Measurements from ENCODE around the gene SLC4A2. TPM values are rescaled to one million over a fixed set of nuclear protein-coding genes. Genes with fewer than 3 reads are reported as not detected.
A peak's percentile ranks its signal among the peaks of the same experiment; 100 is the strongest.

SLC4A2 gene
- total and polyA plus RNA-seq, 3 experiments from 2014 or later = 25.5 to 121 (median 119) TPM

GRCh38 chr7:151057989-151058780 lies 1.2 kb upstream of the SLC4A2 start:
- no peaks in the 10 kb centered on the region for H3K9me3 Mint-ChIP-seq
- POLR2A ChIA-PET = interaction anchor here (0.8 to 2.1 kb wide), 5 partner anchors 18 to 169 kb away, joined by 5 to 10 read pairs (median 7); partner anchors contain the start of genes ABCB8, ABCF2, FASTK and TMUB1
- Histone ChIP-seq H3K9me3 (ENCODE audit: low read length) (no peaks in the 10 kb centered on the region), H3K36me3 (ENCODE audit: insufficient read depth, low read length) (no peaks in the 10 kb centered on the region), H3K27ac (ENCODE audit: low read depth, low read length) (peak overlapping the region; percentile 91), H3K4me3 (ENCODE audit: low read length) (peak overlapping the region; percentile 94), H3K4me1 (ENCODE audit: insufficient read depth, low read length) (peaks cover 39% of the 10 kb centered on the region), H3K27me3 (ENCODE audit: insufficient read depth, low read length, poor library complexity, severe bottlenecking) (no peaks in the 10 kb centered on the region)
- peak overlapping the region; percentile 88 to 98 (median 98) for H3K27ac Mint-ChIP-seq
- H3K4me3 Mint-ChIP-seq = peak overlapping the region; percentile 88 to 95 (median 94)
- H3K27me3 Mint-ChIP-seq = no peaks in the 10 kb centered on the region
- peaks cover 0 to 16% (median 0%) of the 10 kb centered on the region in 3 donors for H3K36me3 Mint-ChIP-seq
- peak; percentile 94 to 99 (median 96) for DNase-seq
- peaks cover 24 to 47% (median 36%) of the 10 kb centered on the region in 3 donors for H3K4me1 Mint-ChIP-seq
- CTCF ChIA-PET = interaction anchor here (0.6 to 1.6 kb wide), 7 partner anchors 29 to 248 kb away, joined by 3 to 6 read pairs (median 4); partner anchors contain the start of gene ABCB8

- Histone ChIP-seq H3K27me3 (ENCODE audit: insufficient read depth, low read length, poor library complexity, severe bottlenecking) (no peaks in the 10 kb centered on the region), H3K9me3 (ENCODE audit: low read length) (no peaks in the 10 kb centered on the region), H3K4me1 (ENCODE audit: insufficient read depth, low read length) (peaks cover 36% of the 10 kb centered on the region), H3K4me3 (ENCODE audit: low read length) (peak overlapping the region; percentile 94), H3K36me3 (ENCODE audit: insufficient read depth, low read length) (no peaks in the 10 kb centered on the region), H3K27ac (ENCODE audit: low read depth, low read length) (peak overlapping the region; percentile 91)
- H3K4me3 Mint-ChIP-seq = peak overlapping the region; percentile 88 to 95 (median 94)
- peak overlapping the region; percentile 88 to 98 (median 98) for H3K27ac Mint-ChIP-seq
- CTCF ChIA-PET = interaction anchor here (0.6 to 1.6 kb wide), 5 partner anchors 30 to 96 kb away, joined by 3 to 5 read pairs (median 4); partner anchors contain the start of gene ABCB8
- H3K36me3 Mint-ChIP-seq = peaks cover 0 to 20% (median 0%) of the 10 kb centered on the region in 3 donors
- DNase-seq = peak in 1 of 5 donors; percentile 10
- peaks cover 24 to 47% (median 36%) of the 10 kb centered on the region in 3 donors for H3K4me1 Mint-ChIP-seq
- no peaks in the 10 kb centered on the region for H3K9me3 Mint-ChIP-seq
- no peaks in the 10 kb centered on the region for H3K27me3 Mint-ChIP-seq
- POLR2A ChIA-PET = interaction anchor here (0.8 to 2.1 kb wide), 6 partner anchors 17 to 168 kb away, joined by 3 to 10 read pairs (median 6); partner anchors contain the start of genes ABCB8, ABCF2, FASTK and TMUB1
These were observed 515 bp upstream of the SLC4A2 start for GRCh38 chr7:151058781-151059366.

- peaks cover 36% of the 10 kb centered on the region for H3K4me1 ChIP-seq (ENCODE audit: insufficient read depth, low read length)
These were observed 675 bp downstream of the SLC4A2 start for GRCh38 chr7:151060113-151060415.

GRCh38 chr7:151060416-151061212 lies 1.2 kb downstream of the SLC4A2 start:
- POLR2A ChIA-PET = interaction anchor here (0.9 kb wide), 1 partner anchor 55 kb away, joined by 3 read pairs; no protein-coding TSS in a partner anchor
- Mint-ChIP-seq H3K27ac (peak overlapping the region in 6 of 8 donors; percentile 52 to 91 (median 73)), H3K4me1 (peaks cover 24 to 47% (median 36%) of the 10 kb centered on the region in 3 donors), H3K36me3 (peaks cover 0 to 30% (median 0%) of the 10 kb centered on the region in 3 donors), H3K4me3 (peak overlapping the region; percentile 82 to 94 (median 92)), H3K9me3 (no peaks in the 10 kb centered on the region), H3K27me3 (no peaks in the 10 kb centered on the region)
- Histone ChIP-seq H3K4me3 (ENCODE audit: low read length) (peak overlapping the region; percentile 94), H3K9me3 (ENCODE audit: low read length) (no peaks in the 10 kb centered on the region), H3K27ac (ENCODE audit: low read depth, low read length) (peak overlapping the region; percentile 91), H3K27me3 (ENCODE audit: insufficient read depth, low read length, poor library complexity, severe bottlenecking) (no peaks in the 10 kb centered on the region), H3K4me1 (ENCODE audit: insufficient read depth, low read length) (peaks cover 36% of the 10 kb centered on the region), H3K36me3 (ENCODE audit: insufficient read depth, low read length) (peaks cover 11% of the 10 kb centered on the region)
- peak in 1 of 5 donors; percentile 18 for DNase-seq
- CTCF ChIA-PET = interaction anchor here (1.3 to 3.8 kb wide), 5 partner anchors 13 to 50 kb away, joined by 3 to 19 read pairs (median 5); partner anchors contain the start of gene FASTK

More at GRCh38 chr7:151060113-151060415, 675 bp downstream of the SLC4A2 start:
- peak overlapping the region; percentile 91 for H3K27ac ChIP-seq (ENCODE audit: low read depth, low read length)
- no peaks in the 10 kb centered on the region for H3K27me3 Mint-ChIP-seq
- H3K27me3 ChIP-seq (ENCODE audit: insufficient read depth, low read length, poor library complexity, severe bottlenecking) = no peaks in the 10 kb centered on the region
- peak overlapping the region; percentile 82 to 94 (median 92) for H3K4me3 Mint-ChIP-seq
- ChIA-PET POLR2A (interaction anchor here (0.9 kb wide), 1 partner anchor 55 kb away, joined by 3 read pairs; no protein-coding TSS in a partner anchor), CTCF (interaction anchor here (1.3 to 3.8 kb wide), 4 partner anchors 21 to 51 kb away, joined by 5 to 19 read pairs (median 6); partner anchors contain the start of gene FASTK)
- H3K36me3 Mint-ChIP-seq = peaks cover 0 to 25% (median 0%) of the 10 kb centered on the region in 3 donors
- no peak for DNase-seq
- H3K36me3 ChIP-seq (ENCODE audit: insufficient read depth, low read length) = peaks cover 7% of the 10 kb centered on the region
- no peaks in the 10 kb centered on the region for H3K9me3 ChIP-seq (ENCODE audit: low read length)
- H3K4me3 ChIP-seq (ENCODE audit: low read length) = peak overlapping the region; percentile 94
- H3K9me3 Mint-ChIP-seq = no peaks in the 10 kb centered on the region
- peaks cover 24 to 47% (median 36%) of the 10 kb centered on the region in 3 donors for H3K4me1 Mint-ChIP-seq
- peak overlapping the region in 6 of 8 donors; percentile 52 to 91 (median 73) for H3K27ac Mint-ChIP-seq

- H3K27ac Mint-ChIP-seq = peak overlapping the region in 5 of 8 donors; percentile 38 to 90 (median 80)
- Histone ChIP-seq H3K27me3 (ENCODE audit: insufficient read depth, low read length, poor library complexity, severe bottlenecking) (no peaks in the 10 kb centered on the region), H3K27ac (ENCODE audit: low read depth, low read length) (peak overlapping the region; percentile 91), H3K4me1 (ENCODE audit: insufficient read depth, low read length) (peaks cover 36% of the 10 kb centered on the region), H3K9me3 (ENCODE audit: low read length) (no peaks in the 10 kb centered on the region), H3K36me3 (ENCODE audit: insufficient read depth, low read length) (peaks cover 11% of the 10 kb centered on the region), H3K4me3 (ENCODE audit: low read length) (no peak overlapping the region)
- no peaks in the 10 kb centered on the region for H3K27me3 Mint-ChIP-seq
- peak overlapping the region; percentile 49 to 94 (median 82) for H3K4me3 Mint-ChIP-seq
- ChIA-PET POLR2A (no interaction called here), CTCF (interaction anchor here (0.9 to 3.8 kb wide), 6 partner anchors 12 to 49 kb away, joined by 3 to 19 read pairs (median 5); partner anchors contain the start of gene FASTK)
- no peaks in the 10 kb centered on the region for H3K9me3 Mint-ChIP-seq
- no peak for DNase-seq
- peaks cover 24 to 47% (median 36%) of the 10 kb centered on the region in 3 donors for H3K4me1 Mint-ChIP-seq
- H3K36me3 Mint-ChIP-seq = peaks cover 0 to 34% (median 0%) of the 10 kb centered on the region in 3 donors
These were observed 2.1 kb downstream of the SLC4A2 start for GRCh38 chr7:151061213-151062110.

GRCh38 chr7:151062111-151062398 lies 2.7 kb downstream of the SLC4A2 start:
- peaks cover 0 to 37% (median 0%) of the 10 kb centered on the region in 3 donors for H3K36me3 Mint-ChIP-seq
- Histone ChIP-seq H3K36me3 (ENCODE audit: insufficient read depth, low read length) (peaks cover 11% of the 10 kb centered on the region), H3K27me3 (ENCODE audit: insufficient read depth, low read length, poor library complexity, severe bottlenecking) (no peaks in the 10 kb centered on the region), H3K27ac (ENCODE audit: low read depth, low read length) (peak overlapping the region; percentile 91), H3K4me1 (ENCODE audit: insufficient read depth, low read length) (peaks cover 32% of the 10 kb centered on the region), H3K9me3 (ENCODE audit: low read length) (no peaks in the 10 kb centered on the region), H3K4me3 (ENCODE audit: low read length) (no peak overlapping the region)
- no peaks in the 10 kb centered on the region for H3K27me3 Mint-ChIP-seq
- CTCF ChIA-PET = interaction anchor here (0.9 to 3.8 kb wide), 2 partner anchors 44 to 49 kb away, joined by 4 to 19 read pairs; no protein-coding TSS in a partner anchor
- POLR2A ChIA-PET = no interaction called here
- H3K4me3 Mint-ChIP-seq = peak overlapping the region in 3 of 7 donors; percentile 45 to 77 (median 65)
- no peak for DNase-seq
- no peak overlapping the region for H3K27ac Mint-ChIP-seq
- no peaks in the 10 kb centered on the region for H3K9me3 Mint-ChIP-seq
- peaks cover 22 to 41% (median 32%) of the 10 kb centered on the region in 3 donors for H3K4me1 Mint-ChIP-seq

Data from CD8-positive, alpha-beta memory T cell (primary cell).